Measurements from ENCODE around the gene CACNA2D3. TPM values are rescaled to one million over a fixed set of nuclear protein-coding genes. Genes with fewer than 3 reads are reported as not detected.

Gene CACNA2D3
- total RNA-seq, 1 donor from 2014 or later: 0.70 TPM

GRCh38 chr3:54262946-54263345 is 140.6 kb downstream of the CACNA2D3 start:
- DNase-seq (ENCODE audit: low read depth): no peak
- no peak for FAIRE-seq
- Mint-ChIP-seq H3K36me3 (ENCODE audit: low read depth, unreplicated experiment) (no peaks in the 10 kb centered on the region), H3K27me3 (ENCODE audit: low read depth, unreplicated experiment) (peaks cover 10% of the 10 kb centered on the region), H3K4me3 (ENCODE audit: unreplicated experiment) (no peak overlapping the region), H3K27ac (ENCODE audit: unreplicated experiment) (no peak overlapping the region), H3K4me1 (ENCODE audit: low read depth, unreplicated experiment) (no peaks in the 10 kb centered on the region), H3K9me3 (ENCODE audit: unreplicated experiment) (peaks cover 2% of the 10 kb centered on the region)
- no peaks in the 10 kb centered on the region for H3K9me3 ChIP-seq (ENCODE audit: insufficient read depth, low read depth, low read length)
- no peak overlapping the region for H3K4me3 ChIP-seq (ENCODE audit: insufficient read depth, low read depth, low read length)
- H3K27me3 ChIP-seq (ENCODE audit: insufficient read depth, low read length): no peaks in the 10 kb centered on the region
- H4K20me1 ChIP-seq (ENCODE audit: insufficient read depth, low read length): no peaks in the 10 kb centered on the region
- no peaks in the 10 kb centered on the region for H3K36me3 ChIP-seq (ENCODE audit: insufficient read depth, low read length)
- TF ChIP-seq CTCF (IDR thresholded peaks at IDR 0.05; ENCODE audit: insufficient read depth, low read depth, low read length) (no peak), EZH2 (IDR thresholded peaks at IDR 0.05; ENCODE audit: insufficient read depth, low read length) (no peak)
- H2AFZ ChIP-seq (ENCODE audit: low read depth, low read length): no peak overlapping the region
- H3K9ac ChIP-seq (ENCODE audit: low read length): no peak overlapping the region
- no peak overlapping the region for H3K4me2 ChIP-seq (ENCODE audit: low read length)
- H3K79me2 ChIP-seq (ENCODE audit: insufficient read depth, low read length): no peaks in the 10 kb centered on the region
- H3K4me1 ChIP-seq (ENCODE audit: insufficient read depth, low read length): no peaks in the 10 kb centered on the region
- no peak overlapping the region for H3K27ac ChIP-seq (ENCODE audit: low read depth, low read length)

- H3K27me3 Mint-ChIP-seq (ENCODE audit: low read depth, unreplicated experiment): peaks cover 8% of the 10 kb centered on the region
- no peaks in the 10 kb centered on the region for H4K20me1 ChIP-seq (ENCODE audit: insufficient read depth, low read length)
- no peaks in the 10 kb centered on the region for H3K9me3 ChIP-seq (ENCODE audit: insufficient read depth, low read depth, low read length)
These were observed 141.7 kb downstream of the CACNA2D3 start for GRCh38 chr3:54264050-54264449.

More at GRCh38 chr3:54264050-54264449, 141.7 kb downstream of the CACNA2D3 start:
- no peak overlapping the region for H3K27ac Mint-ChIP-seq (ENCODE audit: unreplicated experiment)
- H3K9ac ChIP-seq (ENCODE audit: low read length): no peak overlapping the region
- no peaks in the 10 kb centered on the region for H3K4me1 Mint-ChIP-seq (ENCODE audit: low read depth, unreplicated experiment)
- no peak for TF ChIP-seq CTCF (IDR thresholded peaks at IDR 0.05; ENCODE audit: insufficient read depth, low read depth, low read length)
- no peak for TF ChIP-seq EZH2 (IDR thresholded peaks at IDR 0.05; ENCODE audit: insufficient read depth, low read length)
- FAIRE-seq: no peak
- no peaks in the 10 kb centered on the region for H3K27me3 ChIP-seq (ENCODE audit: insufficient read depth, low read length)
- H3K36me3 Mint-ChIP-seq (ENCODE audit: low read depth, unreplicated experiment): no peaks in the 10 kb centered on the region
- no peak overlapping the region for H2AFZ ChIP-seq (ENCODE audit: low read depth, low read length)
- H3K4me3 ChIP-seq (ENCODE audit: insufficient read depth, low read depth, low read length): no peak overlapping the region
- H3K9me3 Mint-ChIP-seq (ENCODE audit: unreplicated experiment): peaks cover 2% of the 10 kb centered on the region
- no peak overlapping the region for H3K4me2 ChIP-seq (ENCODE audit: low read length)
- no peaks in the 10 kb centered on the region for H3K36me3 ChIP-seq (ENCODE audit: insufficient read depth, low read length)
- DNase-seq (ENCODE audit: low read depth): no peak
- H3K27ac ChIP-seq (ENCODE audit: low read depth, low read length): no peak overlapping the region
- H3K79me2 ChIP-seq (ENCODE audit: insufficient read depth, low read length): no peaks in the 10 kb centered on the region
- no peak overlapping the region for H3K4me3 Mint-ChIP-seq (ENCODE audit: unreplicated experiment)
- no peaks in the 10 kb centered on the region for H3K4me1 ChIP-seq (ENCODE audit: insufficient read depth, low read length)
